Smooth muscle cell (in vitro differentiated cells): ENCODE data around the gene PDGFD. TPM values are rescaled to one million over a fixed set of nuclear protein-coding genes. Genes with fewer than 3 reads are reported as not detected.

Experiments
- DNase-seq: peaks from one replicate; lab custom pipeline; 2025; ENCODE audit not compliant: unreplicated experiment; lab: John Stamatoyannopoulos, UW
- H2AFZ ChIP-seq: fragments of 200-600 bp; sonication (generic); 2 replicates; pipeline ENCODE4 v1.6.0; 2016; ENCODE audit warnings: antibody characterized with exemption, low read depth, mild to moderate bottlenecking
- H3F3A ChIP-seq: fragments of 200-600 bp; sonication (generic); 2 replicates; pipeline ENCODE4 v1.6.0; 2017; ENCODE audit warnings: antibody characterized with exemption, low read depth
- H3K27ac ChIP-seq: fragments of 200-600 bp; sonication (generic); 2 replicates; pipeline ENCODE4 v1.5.1; 2016; ENCODE audit warnings: low read depth, mild to moderate bottlenecking
- H3K27me3 ChIP-seq: fragments of 200-600 bp; sonication (generic); 2 replicates; pipeline ENCODE4 v1.6.1; 2016; ENCODE audit warnings: low read depth, mild to moderate bottlenecking
- H3K36me3 ChIP-seq: fragments of 200-600 bp; sonication (generic); 2 replicates; pipeline ENCODE4 v1.5.1; 2016; ENCODE audit warnings: low read depth
- H3K4me1 ChIP-seq: fragments of 200-600 bp; sonication (generic); 2 replicates; pipeline ENCODE4 v1.5.1; 2016; ENCODE audit warnings: low read depth
- H3K4me2 ChIP-seq: fragments of 200-600 bp; sonication (generic); 2 replicates; pipeline ENCODE4 v1.6.0; 2016; ENCODE audit warnings: mild to moderate bottlenecking
- H3K4me3 ChIP-seq: fragments of 200-600 bp; sonication (generic); 2 replicates; pipeline ENCODE4 v1.5.1; 2016; ENCODE audit warnings: mild to moderate bottlenecking
- H3K79me2 ChIP-seq: fragments of 200-600 bp; sonication (generic); 2 replicates; pipeline ENCODE4 v1.6.0; 2016; ENCODE audit warnings: low read depth, mild to moderate bottlenecking
- H3K9ac ChIP-seq: fragments of 200-600 bp; sonication (generic); 2 replicates; pipeline ENCODE4 v1.6.0; 2016; ENCODE audit warnings: low read depth
- H3K9me3 ChIP-seq: fragments of 200-600 bp; sonication (generic); replicated peaks from 2 replicates; pipeline ENCODE4 v1.5.1; 2016; ENCODE audit warnings: low read depth
- H4K20me1 ChIP-seq: fragments of 200-600 bp; sonication (generic); 2 replicates; pipeline ENCODE4 v1.6.0; 2016; ENCODE audit warnings: low read depth
- CTCF ChIP-seq: fragments of 200-600 bp; sonication (generic); IDR thresholded peaks from 2 replicates; pipeline ENCODE4 v1.5.1; 2017; ENCODE audit warnings: borderline replicate concordance, mild to moderate bottlenecking, antibody characterized with exemption; ENCODE audit not compliant: insufficient read depth, poor library complexity, severe bottlenecking
- WGBS: methylation state at CpG from one replicate; pipeline ENCODE4 v1.1.7; 2016; ENCODE audit warnings: low lambda C conversion rate; 5-methylcytosine and 5-hydroxymethylcytosine counted together
- polyA plus RNA-seq: library from polyadenylated mRNA; unstranded; fragments of >200 nt; fragmentation: Nextera tagmentation; extraction: Ambion mirVana; gene quantifications from 2 replicates; pipeline ENCODE4 v1.2.1, GENCODE V29; 2016
- total RNA-seq: library from RNA; depleted of rRNA; stranded (reverse); fragments of >200 nt; gene quantifications from 2 replicates; pipeline ENCODE4 v1.2.3, GENCODE V29; 2014

Gene PDGFD
- total and polyA plus RNA-seq, 2 experiments from 2014 or later: 1.5 to 10.0 TPM

GRCh38 chr11:104075091-104075490 is 88.9 kb downstream of the PDGFD start:
- TF ChIP-seq CTCF: no peak
- no peak overlapping the region for H3K9ac ChIP-seq
- H4K20me1 ChIP-seq: no peaks in the 10 kb centered on the region
- H3K9me3 ChIP-seq: no peaks in the 10 kb centered on the region
- no peak for DNase-seq
- no peaks in the 10 kb centered on the region for H3K4me1 ChIP-seq
- no peak overlapping the region for H3K4me2 ChIP-seq
- H3K36me3 ChIP-seq: no peaks in the 10 kb centered on the region
- no peaks in the 10 kb centered on the region for H3F3A ChIP-seq
- no peak overlapping the region for H2AFZ ChIP-seq
- no peak overlapping the region for H3K4me3 ChIP-seq
- H3K27ac ChIP-seq: no peak overlapping the region
- H3K27me3 ChIP-seq: no peaks in the 10 kb centered on the region
- H3K79me2 ChIP-seq: no peaks in the 10 kb centered on the region

- no peaks in the 10 kb centered on the region for H3K36me3 ChIP-seq
- no peaks in the 10 kb centered on the region for H3K4me1 ChIP-seq
- H3F3A ChIP-seq: no peaks in the 10 kb centered on the region
- 16% methylated on average over 3 of the region's 3 CpGs for WGBS
- no peak overlapping the region for H3K27ac ChIP-seq
- no peaks in the 10 kb centered on the region for H3K27me3 ChIP-seq
- TF ChIP-seq CTCF: no peak
- H3K9ac ChIP-seq: no peak overlapping the region
- no peaks in the 10 kb centered on the region for H3K79me2 ChIP-seq
- DNase-seq: no peak
- no peak overlapping the region for H3K4me3 ChIP-seq
- H4K20me1 ChIP-seq: no peaks in the 10 kb centered on the region
- H3K9me3 ChIP-seq: no peaks in the 10 kb centered on the region
- peak overlapping the region; percentile 10 for H3K4me2 ChIP-seq
- no peak overlapping the region for H2AFZ ChIP-seq
Measured at GRCh38 chr11:104073950-104074705, 89.8 kb downstream of the PDGFD start.

- Histone ChIP-seq H3K27ac (no peak overlapping the region), H3F3A (no peaks in the 10 kb centered on the region), H3K79me2 (no peaks in the 10 kb centered on the region), H3K4me2 (no peak overlapping the region), H3K4me3 (no peak overlapping the region), H3K9ac (no peak overlapping the region), H4K20me1 (no peaks in the 10 kb centered on the region), H3K9me3 (no peaks in the 10 kb centered on the region), H3K36me3 (no peaks in the 10 kb centered on the region), H2AFZ (no peak overlapping the region), H3K27me3 (no peaks in the 10 kb centered on the region), H3K4me1 (no peaks in the 10 kb centered on the region)
- 86% methylated on average over 1 of the region's 1 CpG for WGBS
- TF ChIP-seq CTCF: no peak
- no peak for DNase-seq
Measured at GRCh38 chr11:104067534-104067933, 96.4 kb downstream of the PDGFD start.
